Mesothelial cell of epicardium (in vitro differentiated cells): ENCODE results near the gene STOML1. TPM values are rescaled to one million over a fixed set of nuclear protein-coding genes. Genes with fewer than 3 reads are reported as not detected.

Experiments used
- DNase-seq, 2 experiments: peaks; one replicate each; pipeline ENCODE4 v3.0.0; 2021; ENCODE audit warnings: low spot score in 2 of 2; ENCODE audit not compliant: unreplicated experiment in 2 of 2
- H3K27ac Mint-ChIP-seq: 2 replicates; pipeline ENCODE4 v1.8.0; 2021; ENCODE audit warnings: mixed read lengths
- H3K27me3 Mint-ChIP-seq: 2 replicates; pipeline ENCODE4 v1.8.0; 2021; ENCODE audit warnings: low read depth, mixed read lengths
- H3K36me3 Mint-ChIP-seq: 2 replicates; pipeline ENCODE4 v1.8.0; 2021; ENCODE audit warnings: mixed read lengths
- H3K4me1 Mint-ChIP-seq: 2 replicates; pipeline ENCODE4 v1.8.0; 2021; ENCODE audit warnings: mixed read lengths
- H3K4me3 Mint-ChIP-seq: 2 replicates; pipeline ENCODE4 v1.8.0; 2021; ENCODE audit warnings: mild to moderate bottlenecking, moderate library complexity, mixed read lengths
- H3K9me3 Mint-ChIP-seq: 2 replicates; pipeline ENCODE4 v1.8.0; 2021; ENCODE audit warnings: mixed read lengths
- CTCF ChIP-seq: fragments of 200-600 bp; sonication (generic); IDR thresholded peaks from one replicate; pipeline ENCODE4 v1.5.0; 2021; ENCODE audit warnings: antibody characterized with exemption; ENCODE audit not compliant: unreplicated experiment
- total RNA-seq: library from RNA; stranded (reverse); gene quantifications from 3 replicates; pipeline ENCODE4 v1.2.1, GENCODE V29; 2021

The STOML1 gene
- total RNA-seq, 1 donor from 2014 or later = 11.9 TPM

DNA sequence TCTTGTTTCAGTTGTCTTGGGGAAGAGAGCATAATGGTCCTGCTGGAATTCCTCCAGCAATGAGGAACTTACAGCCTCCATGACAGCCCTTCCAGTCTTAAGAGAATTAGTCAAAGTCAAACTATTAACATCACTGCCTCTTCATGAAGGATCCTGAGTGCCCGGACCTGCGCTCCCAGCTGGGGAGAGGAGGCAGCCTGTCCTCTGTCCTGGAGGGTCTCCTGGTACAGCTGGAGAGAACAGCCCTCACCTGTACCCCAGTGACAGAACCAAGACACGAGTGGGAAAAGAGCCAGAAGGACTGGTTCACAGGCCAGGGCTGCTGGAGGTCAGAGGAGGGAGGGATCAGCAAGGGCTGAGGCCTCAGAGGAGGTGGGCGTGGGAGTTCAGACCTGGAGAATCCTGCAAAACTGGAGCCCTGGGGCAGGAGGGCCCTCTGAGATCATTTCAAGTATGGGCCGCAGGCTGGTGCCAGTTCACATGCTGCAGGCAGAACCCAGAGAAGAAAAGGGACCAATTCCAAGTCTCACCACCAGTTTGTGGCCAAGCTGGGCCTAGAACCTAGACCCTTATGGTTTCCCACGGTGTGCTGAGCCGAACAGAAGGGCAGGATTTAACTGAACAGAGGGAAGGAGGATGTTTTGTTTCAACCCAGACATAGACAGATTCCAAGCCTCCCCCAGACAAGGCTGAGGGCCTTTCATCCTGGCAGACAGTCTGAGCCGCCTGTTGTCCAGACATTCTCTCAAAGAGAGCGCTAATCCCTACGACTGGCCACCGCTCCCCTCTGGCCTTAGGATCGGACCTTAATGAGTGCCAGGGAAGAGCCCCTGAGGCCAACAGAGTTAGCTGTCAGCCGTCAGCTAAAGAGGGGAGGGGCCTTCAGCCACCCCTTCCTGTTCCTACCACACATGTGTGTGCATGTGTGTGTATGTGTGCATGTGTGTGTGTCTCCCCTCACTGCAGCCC, 47.6 kb downstream of the STOML1 start:
- peak overlapping the region; percentile 87 for H3K27ac Mint-ChIP-seq
- peaks cover 53% of the 10 kb centered on the region for H3K4me1 Mint-ChIP-seq
- no peaks in the 10 kb centered on the region for H3K27me3 Mint-ChIP-seq
- H3K4me3 Mint-ChIP-seq = no peak overlapping the region
- TF ChIP-seq CTCF = no peak
- H3K36me3 Mint-ChIP-seq = peaks cover 12% of the 10 kb centered on the region
- H3K9me3 Mint-ChIP-seq = no peaks in the 10 kb centered on the region
- DNase-seq = no peak

- no peak for TF ChIP-seq CTCF
- Mint-ChIP-seq H3K9me3 (no peaks in the 10 kb centered on the region), H3K4me3 (no peak overlapping the region), H3K27me3 (no peaks in the 10 kb centered on the region), H3K27ac (no peak overlapping the region), H3K36me3 (peaks cover 7% of the 10 kb centered on the region), H3K4me1 (peaks cover 60% of the 10 kb centered on the region)
- no peak for DNase-seq
Observed at GRCh38 chr15:73942751-73943270, 49.3 kb downstream of the STOML1 start.

- H3K36me3 Mint-ChIP-seq = peaks cover 4% of the 10 kb centered on the region
- peak overlapping the region; percentile 89 for H3K27ac Mint-ChIP-seq
- H3K4me1 Mint-ChIP-seq = peaks cover 60% of the 10 kb centered on the region
- no peaks in the 10 kb centered on the region for H3K9me3 Mint-ChIP-seq
- no peak for DNase-seq
- H3K27me3 Mint-ChIP-seq = no peaks in the 10 kb centered on the region
- no peak for TF ChIP-seq CTCF
- H3K4me3 Mint-ChIP-seq = no peak overlapping the region
Observed at GRCh38 chr15:73941871-73942635, 50.0 kb downstream of the STOML1 start.

- H3K4me1 Mint-ChIP-seq = peaks cover 66% of the 10 kb centered on the region
- H3K27me3 Mint-ChIP-seq = no peaks in the 10 kb centered on the region
- H3K36me3 Mint-ChIP-seq = peaks cover 4% of the 10 kb centered on the region
- DNase-seq = no peak
- no peak for TF ChIP-seq CTCF
- no peak overlapping the region for H3K4me3 Mint-ChIP-seq
- peak overlapping the region; percentile 89 for H3K27ac Mint-ChIP-seq
- H3K9me3 Mint-ChIP-seq = no peaks in the 10 kb centered on the region
Observed at GRCh38 chr15:73941449-73941848, 50.6 kb downstream of the STOML1 start.

DNA sequence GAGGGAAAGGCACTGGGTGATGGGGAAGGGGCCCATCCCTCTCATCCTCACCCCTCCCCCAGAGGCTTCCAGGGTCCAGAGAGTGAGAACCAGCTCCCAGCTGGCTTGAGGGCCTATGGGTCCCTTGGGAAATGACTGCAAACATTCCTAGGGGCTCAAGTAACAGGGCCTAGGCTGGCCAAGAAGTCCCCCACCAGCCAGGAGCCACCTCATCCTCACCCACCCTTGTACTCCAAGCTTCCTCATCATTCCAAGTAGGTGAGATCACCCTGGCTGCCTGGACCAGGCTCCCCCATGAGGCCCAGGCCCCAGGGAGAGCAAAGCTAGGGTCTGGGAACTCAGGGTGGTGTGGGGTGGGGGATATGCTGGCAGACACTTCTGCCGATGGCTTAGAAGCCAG, 51.1 kb downstream of the STOML1 start:
- H3K27me3 Mint-ChIP-seq = no peaks in the 10 kb centered on the region
- H3K4me3 Mint-ChIP-seq = no peak overlapping the region
- no peak for TF ChIP-seq CTCF
- peaks cover 4% of the 10 kb centered on the region for H3K36me3 Mint-ChIP-seq
- no peaks in the 10 kb centered on the region for H3K9me3 Mint-ChIP-seq
- H3K4me1 Mint-ChIP-seq = peaks cover 69% of the 10 kb centered on the region
- H3K27ac Mint-ChIP-seq = peak overlapping the region; percentile 89
- DNase-seq = no peak
